Spleen (tissue), 7 donors: ENCODE measurements around the gene OSBPL8.

ENCODE experiments used
- CTCF ChIP-seq, 11 experiments: fragments of 200-600 bp in 7 of 11; fragments of 450-650 bp in 4 of 11; sonication (generic) in 4 of 11; IDR thresholded peaks in 8 of 11; conservative IDR thresholded peaks in 3 of 11; 1 replicate in 7 of 11; 2 replicates in 4 of 11; pipeline versions ENCODE4 v1.4.0 to v1.8.0; 2016 to 2021; ENCODE audit warnings: antibody characterized with exemption in 11 of 11, inconsistent platforms in 4 of 11, mild to moderate bottlenecking in 1 of 11
- POLR2A ChIP-seq, 3 donors: fragments of 450-650 bp; IDR thresholded peaks; one replicate each; pipeline ENCODE4 v1.5.1; 2017; ENCODE audit warnings: antibody characterized with exemption in 3 of 3, mild to moderate bottlenecking in 1 of 3
- POLR2AphosphoS5 ChIP-seq, 3 donors: sonication (generic); formaldehyde crosslinking; IDR thresholded peaks; one replicate each; pipeline ENCODE4 v1.5.1; 2017; ENCODE audit warnings: antibody characterized with exemption in 3 of 3
- donor health status: DM: no; HTN: no; CAD: no; lungs with moderate emphysema.
- donor health status: DM: no; HTN: no; CAD: no.
- donor health status: DM: no; HTN: no; CAD: no.

GRCh38 chr12:76316468-76316867, 243.1 kb downstream of the OSBPL8 start:
- no peak for TF ChIP-seq CTCF (IDR thresholded peaks at IDR 0.05 in 8 of 11, conservative IDR thresholded peaks at IDR 0.05 in 3 of 11)
- no peak for TF ChIP-seq POLR2A (IDR thresholded peaks at IDR 0.05)
- TF ChIP-seq POLR2AphosphoS5 (IDR thresholded peaks at IDR 0.05), result no peak
